ENCODE measurements around the gene CCDC187. TPM values are rescaled to one million over a fixed set of nuclear protein-coding genes. Genes with fewer than 3 reads are reported as not detected.

The CCDC187 gene
- total RNA-seq, 2 donors from 2014 or later: 1.2 TPM; not detected in 1

GRCh38 chr9:136348691-136349090, 44.8 kb upstream of the CCDC187 start:
- H3K36me3 ChIP-seq: no peaks in the 10 kb centered on the region
- intact Hi-C loops (cut with DNase I): no loop called here
- no peaks in the 10 kb centered on the region for H3K4me1 ChIP-seq (replicated peaks)
- H3K27me3 ChIP-seq (replicated peaks; ENCODE audit: insufficient read depth): no peaks in the 10 kb centered on the region
- WGBS: 86% methylated on average over 12 of the region's 14 CpGs
- DNase-seq (ENCODE audit: low spot score): no peak
- H3K27ac ChIP-seq: no peak overlapping the region
- TF ChIP-seq, protein P1, sequence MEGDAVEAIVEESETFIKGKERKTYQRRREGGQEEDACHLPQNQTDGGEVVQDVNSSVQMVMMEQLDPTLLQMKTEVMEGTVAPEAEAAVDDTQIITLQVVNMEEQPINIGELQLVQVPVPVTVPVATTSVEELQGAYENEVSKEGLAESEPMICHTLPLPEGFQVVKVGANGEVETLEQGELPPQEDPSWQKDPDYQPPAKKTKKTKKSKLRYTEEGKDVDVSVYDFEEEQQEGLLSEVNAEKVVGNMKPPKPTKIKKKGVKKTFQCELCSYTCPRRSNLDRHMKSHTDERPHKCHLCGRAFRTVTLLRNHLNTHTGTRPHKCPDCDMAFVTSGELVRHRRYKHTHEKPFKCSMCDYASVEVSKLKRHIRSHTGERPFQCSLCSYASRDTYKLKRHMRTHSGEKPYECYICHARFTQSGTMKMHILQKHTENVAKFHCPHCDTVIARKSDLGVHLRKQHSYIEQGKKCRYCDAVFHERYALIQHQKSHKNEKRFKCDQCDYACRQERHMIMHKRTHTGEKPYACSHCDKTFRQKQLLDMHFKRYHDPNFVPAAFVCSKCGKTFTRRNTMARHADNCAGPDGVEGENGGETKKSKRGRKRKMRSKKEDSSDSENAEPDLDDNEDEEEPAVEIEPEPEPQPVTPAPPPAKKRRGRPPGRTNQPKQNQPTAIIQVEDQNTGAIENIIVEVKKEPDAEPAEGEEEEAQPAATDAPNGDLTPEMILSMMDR (IDR thresholded peaks at IDR 0.05): no peak
- TF ChIP-seq POLR2AphosphoS5 (IDR thresholded peaks at IDR 0.05): no peak
- no peak for TF ChIP-seq POLR2A (IDR thresholded peaks at IDR 0.05)
- H3K9me3 ChIP-seq: no peaks in the 10 kb centered on the region
- H3K4me3 ChIP-seq: no peak overlapping the region

GRCh38 chr9:136347472-136348256, 43.8 kb upstream of the CCDC187 start:
- TF ChIP-seq POLR2A (IDR thresholded peaks at IDR 0.05) (no peak), POLR2AphosphoS5 (IDR thresholded peaks at IDR 0.05) (no peak)
- TF ChIP-seq, protein P1 (IDR thresholded peaks at IDR 0.05): no peak
- Histone ChIP-seq H3K27ac (no peak overlapping the region), H3K9me3 (no peaks in the 10 kb centered on the region), H3K36me3 (no peaks in the 10 kb centered on the region), H3K27me3 (replicated peaks; ENCODE audit: insufficient read depth) (no peaks in the 10 kb centered on the region), H3K4me3 (no peak overlapping the region), H3K4me1 (replicated peaks) (no peaks in the 10 kb centered on the region)
- 77% methylated on average over 33 of the region's 34 CpGs for WGBS
- DNase-seq (ENCODE audit: low spot score): no peak
- intact Hi-C loops (cut with DNase I): no loop called here

DNA sequence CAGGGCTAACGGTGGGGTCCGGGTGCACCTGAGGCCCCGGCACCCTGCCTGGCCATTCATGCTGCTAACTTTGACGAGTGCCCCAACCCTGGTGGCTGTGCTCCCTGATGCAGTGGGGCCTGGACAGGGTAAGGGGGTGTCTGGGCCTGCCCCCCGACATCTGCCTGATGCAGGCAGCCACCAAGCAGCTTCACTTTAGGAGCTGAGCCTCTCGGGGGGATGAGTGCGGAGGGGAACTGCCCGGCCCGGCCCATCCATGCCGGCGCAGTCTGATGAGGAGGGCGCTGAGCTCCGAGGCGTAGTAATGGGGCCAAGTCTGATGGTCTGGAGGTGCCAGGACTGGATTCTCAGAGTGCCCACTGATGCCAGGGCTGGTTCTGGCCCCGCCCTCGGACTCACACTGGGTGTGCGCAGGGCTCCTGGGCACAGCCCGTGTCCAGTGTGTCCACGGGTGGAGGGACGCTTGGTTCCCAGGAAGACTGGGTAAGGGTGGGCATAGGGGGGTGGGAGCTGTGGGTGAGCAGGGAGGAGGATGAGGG, 43.1 kb upstream of the CCDC187 start:
- TF ChIP-seq POLR2AphosphoS5 (IDR thresholded peaks at IDR 0.05) (no peak), POLR2A (IDR thresholded peaks at IDR 0.05) (no peak)
- TF ChIP-seq, protein P1 (IDR thresholded peaks at IDR 0.05): no peak
- Histone ChIP-seq H3K27me3 (replicated peaks; ENCODE audit: insufficient read depth) (no peaks in the 10 kb centered on the region), H3K4me1 (replicated peaks) (no peaks in the 10 kb centered on the region), H3K36me3 (no peaks in the 10 kb centered on the region), H3K9me3 (no peaks in the 10 kb centered on the region), H3K4me3 (no peak overlapping the region), H3K27ac (no peak overlapping the region)
- 84% methylated on average over 20 of the region's 20 CpGs for WGBS
- intact Hi-C loops (cut with DNase I): no loop called here
- DNase-seq (ENCODE audit: low spot score): no peak

DNA sequence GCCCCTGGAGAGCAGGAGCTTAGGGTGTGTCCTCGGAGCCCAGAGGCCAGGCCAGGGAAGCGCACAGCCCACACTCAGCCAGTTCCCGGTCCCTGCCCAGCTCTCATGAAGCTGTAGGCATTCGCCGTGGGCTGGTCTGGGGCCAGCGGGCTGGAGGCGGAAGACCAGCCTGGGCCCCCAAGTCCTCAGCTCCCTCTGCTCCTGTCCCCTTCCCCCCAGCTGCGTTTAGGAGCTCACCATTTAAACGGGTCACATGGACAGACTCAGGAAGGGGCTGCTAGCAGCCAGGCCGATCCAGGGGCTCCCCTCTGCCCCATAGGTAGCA, 42.2 kb upstream of the CCDC187 start:
- H3K27ac ChIP-seq: no peak overlapping the region
- TF ChIP-seq POLR2AphosphoS5 (IDR thresholded peaks at IDR 0.05): no peak
- TF ChIP-seq, protein P1 (IDR thresholded peaks at IDR 0.05): no peak
- no peak for TF ChIP-seq POLR2A (IDR thresholded peaks at IDR 0.05)
- H3K9me3 ChIP-seq: no peaks in the 10 kb centered on the region
- no peaks in the 10 kb centered on the region for H3K4me1 ChIP-seq (replicated peaks)
- intact Hi-C loops (cut with DNase I): no loop called here
- no peaks in the 10 kb centered on the region for H3K27me3 ChIP-seq (replicated peaks; ENCODE audit: insufficient read depth)
- H3K36me3 ChIP-seq: no peaks in the 10 kb centered on the region
- DNase-seq (ENCODE audit: low spot score): no peak
- no peak overlapping the region for H3K4me3 ChIP-seq
- WGBS: 60% methylated on average over 7 of the region's 10 CpGs
